Measurements from ENCODE around the gene DTNB. TPM values are rescaled to one million over a fixed set of nuclear protein-coding genes. Genes with fewer than 3 reads are reported as not detected.
"Not testable (repeated sequence)": the region's sequence is repeated elsewhere in the genome, so short reads cannot be mapped to it uniquely, and the experiment has no call there.

Gene DTNB
- total RNA-seq, 1 experiment from 2014 or later = 12.3 TPM

- in situ Hi-C loops (cut with HindIII; ENCODE audit: low pct_unique_long_range_greater_than_20kb, low sequenced_read_pairs) = no loop called here
Measured at GRCh38 chr2:25688236-25688635, 14.9 kb upstream of the DTNB start.

GRCh38 chr2:25685741-25686140 is 12.4 kb upstream of the DTNB start:
- in situ Hi-C loops (cut with HindIII; ENCODE audit: low pct_unique_long_range_greater_than_20kb, low sequenced_read_pairs) = no loop called here
- no peak for DNase-seq (ENCODE audit: low read depth)

More at GRCh38 chr2:25688236-25688635, 14.9 kb upstream of the DTNB start:
- no peak for DNase-seq (ENCODE audit: low read depth)

GRCh38 chr2:25684577-25685473 is 11.4 kb upstream of the DTNB start:
- in situ Hi-C loops (cut with HindIII; ENCODE audit: low pct_unique_long_range_greater_than_20kb, low sequenced_read_pairs) = no loop called here

GRCh38 chr2:25682082-25682481 is 8.7 kb upstream of the DTNB start:
- in situ Hi-C loops (cut with HindIII; ENCODE audit: low pct_unique_long_range_greater_than_20kb, low sequenced_read_pairs) = no loop called here

More at GRCh38 chr2:25684577-25685473, 11.4 kb upstream of the DTNB start:
- DNase-seq (ENCODE audit: low read depth) = no peak

DNA sequence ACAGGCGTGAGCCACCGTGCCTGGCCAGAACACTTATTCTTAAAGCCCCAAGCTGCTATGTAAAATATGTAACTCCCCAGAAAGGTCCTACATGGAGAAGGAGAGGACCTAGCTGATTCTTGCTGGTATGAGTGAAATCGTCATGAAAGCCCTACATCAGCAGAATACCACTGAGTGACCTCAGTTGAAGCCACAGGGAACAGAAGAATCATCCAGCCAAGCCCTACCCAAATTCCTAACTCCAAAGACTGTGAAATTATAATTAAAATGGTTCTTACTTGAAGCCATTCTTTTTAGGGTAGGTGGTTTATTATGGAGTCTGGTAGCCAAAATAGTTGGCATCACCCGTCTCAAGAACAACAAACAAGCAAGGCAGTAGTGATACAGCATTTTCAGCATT is 4.5 kb upstream of the DTNB start:
- in situ Hi-C loops (cut with HindIII; ENCODE audit: low pct_unique_long_range_greater_than_20kb, low sequenced_read_pairs) = no loop called here
- no peak for DNase-seq (ENCODE audit: low read depth)

More at GRCh38 chr2:25682082-25682481, 8.7 kb upstream of the DTNB start:
- no peak for DNase-seq (ENCODE audit: low read depth)

- in situ Hi-C loops (cut with HindIII; ENCODE audit: low pct_unique_long_range_greater_than_20kb, low sequenced_read_pairs) = no loop called here
- no peak for DNase-seq (ENCODE audit: low read depth)
Measured at GRCh38 chr2:25674077-25674362, 643 bp upstream of the DTNB start.

GRCh38 chr2:25672494-25673299 is 680 bp downstream of the DTNB start:
- DNase-seq (ENCODE audit: low read depth) = peak; percentile 59
- in situ Hi-C loops (cut with HindIII; ENCODE audit: low pct_unique_long_range_greater_than_20kb, low sequenced_read_pairs) = no loop called here

DNA sequence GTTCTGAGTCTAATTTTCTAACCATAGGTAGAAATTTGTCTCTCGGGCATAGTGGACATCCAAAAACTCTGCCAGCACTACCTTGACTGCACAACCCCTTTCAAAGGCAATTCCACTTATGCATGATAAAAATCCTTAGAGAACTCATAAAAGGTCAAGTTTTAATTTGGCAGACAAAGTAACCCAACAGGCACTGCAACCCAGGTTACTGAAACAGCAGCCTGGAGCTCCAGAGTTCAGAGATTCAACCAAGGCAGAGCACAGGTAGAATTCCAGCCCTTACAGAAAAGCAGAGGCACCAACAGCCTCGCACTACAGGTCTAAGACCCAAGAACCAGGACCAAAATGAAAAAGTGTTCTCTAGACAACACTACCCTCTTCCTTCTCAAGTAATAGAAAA is 1.8 kb downstream of the DTNB start:
- no peak for DNase-seq (ENCODE audit: low read depth)
- in situ Hi-C loops (cut with HindIII; ENCODE audit: low pct_unique_long_range_greater_than_20kb, low sequenced_read_pairs) = no loop called here

DNA sequence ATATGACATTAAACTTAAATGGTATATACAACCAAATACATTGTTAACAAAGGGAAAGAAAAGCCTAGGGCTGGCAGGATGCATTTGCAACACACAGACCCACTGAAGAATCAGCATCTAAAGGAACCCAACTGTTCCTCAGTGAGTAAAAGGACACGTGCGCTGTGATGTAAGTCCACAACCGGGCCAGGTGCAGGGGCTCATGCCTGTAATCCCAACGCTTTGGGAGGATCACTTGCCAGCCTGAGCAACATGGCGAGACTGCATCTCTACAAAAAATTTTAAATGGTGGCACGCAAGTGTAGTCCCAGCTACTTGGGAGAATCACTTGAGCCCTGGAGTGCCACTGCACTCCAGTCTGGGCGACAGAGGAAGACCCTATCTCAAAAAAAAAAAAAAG is 3.9 kb downstream of the DTNB start:
- in situ Hi-C loops (cut with HindIII; ENCODE audit: low pct_unique_long_range_greater_than_20kb, low sequenced_read_pairs) = no loop called here
- DNase-seq (ENCODE audit: low read depth) = no peak

GRCh38 chr2:25666218-25666617 is 7.2 kb downstream of the DTNB start:
- in situ Hi-C loops (cut with HindIII; ENCODE audit: low pct_unique_long_range_greater_than_20kb, low sequenced_read_pairs) = no loop called here
- DNase-seq (ENCODE audit: low read depth) = no peak

DNA sequence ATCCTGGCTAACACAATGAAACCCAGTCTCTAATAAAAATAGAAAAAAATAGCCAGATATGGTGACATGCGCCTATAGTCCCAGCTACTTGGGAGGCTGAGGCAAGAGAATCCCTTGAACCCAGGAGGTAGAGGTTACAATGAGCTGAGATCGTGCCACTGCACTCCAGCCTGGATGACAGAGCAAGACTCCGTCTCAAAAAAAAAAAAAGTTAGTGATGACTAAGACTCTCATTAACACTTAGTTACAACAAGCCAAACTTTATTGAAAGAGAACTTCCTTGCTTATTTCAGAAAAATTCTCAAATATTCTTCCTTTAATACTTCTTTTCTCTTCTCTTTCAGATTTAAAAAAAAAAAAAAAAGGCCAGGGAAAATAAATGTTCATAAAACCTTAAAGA is 7.9 kb downstream of the DTNB start:
- in situ Hi-C loops (cut with HindIII; ENCODE audit: low pct_unique_long_range_greater_than_20kb, low sequenced_read_pairs) = not testable (repeated sequence)
- DNase-seq (ENCODE audit: low read depth) = peak; percentile 53

GRCh38 chr2:25664965-25665307 is 8.4 kb downstream of the DTNB start:
- in situ Hi-C loops (cut with HindIII; ENCODE audit: low pct_unique_long_range_greater_than_20kb, low sequenced_read_pairs) = no loop called here
- DNase-seq (ENCODE audit: low read depth) = no peak

- peak; percentile 85 for DNase-seq (ENCODE audit: low read depth)
- in situ Hi-C loops (cut with HindIII; ENCODE audit: low pct_unique_long_range_greater_than_20kb, low sequenced_read_pairs) = no loop called here
Measured at GRCh38 chr2:25664183-25664964, 9.0 kb downstream of the DTNB start.

- DNase-seq (ENCODE audit: low read depth) = no peak
- in situ Hi-C loops (cut with HindIII; ENCODE audit: low pct_unique_long_range_greater_than_20kb, low sequenced_read_pairs) = no loop called here
Measured at GRCh38 chr2:25655316-25655715, 18.1 kb downstream of the DTNB start.

DNA sequence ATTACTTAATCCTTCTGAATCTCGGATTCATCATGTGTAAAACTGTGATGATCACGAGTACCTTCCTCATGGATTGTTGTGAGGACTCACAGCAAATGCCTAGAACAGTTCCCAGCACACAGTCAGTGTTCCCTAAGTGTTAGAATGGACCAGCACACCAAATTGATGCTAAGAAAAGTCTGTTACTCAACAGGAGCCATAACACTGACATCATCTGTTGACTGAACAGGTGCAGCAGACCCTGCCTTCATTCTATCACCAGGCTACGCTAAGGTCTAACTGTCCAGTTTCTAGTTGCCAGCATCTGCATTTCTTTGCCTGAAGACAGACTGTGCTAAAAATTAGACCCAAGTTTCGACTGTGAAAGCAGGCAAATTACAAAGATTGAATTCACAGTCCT is 18.6 kb downstream of the DTNB start:
- DNase-seq (ENCODE audit: low read depth) = no peak
- in situ Hi-C loops (cut with HindIII; ENCODE audit: low pct_unique_long_range_greater_than_20kb, low sequenced_read_pairs) = no loop called here

- in situ Hi-C loops (cut with HindIII; ENCODE audit: low pct_unique_long_range_greater_than_20kb, low sequenced_read_pairs) = no loop called here
- no peak for DNase-seq (ENCODE audit: low read depth)
Measured at GRCh38 chr2:25651782-25652455, 21.5 kb downstream of the DTNB start.

DNA sequence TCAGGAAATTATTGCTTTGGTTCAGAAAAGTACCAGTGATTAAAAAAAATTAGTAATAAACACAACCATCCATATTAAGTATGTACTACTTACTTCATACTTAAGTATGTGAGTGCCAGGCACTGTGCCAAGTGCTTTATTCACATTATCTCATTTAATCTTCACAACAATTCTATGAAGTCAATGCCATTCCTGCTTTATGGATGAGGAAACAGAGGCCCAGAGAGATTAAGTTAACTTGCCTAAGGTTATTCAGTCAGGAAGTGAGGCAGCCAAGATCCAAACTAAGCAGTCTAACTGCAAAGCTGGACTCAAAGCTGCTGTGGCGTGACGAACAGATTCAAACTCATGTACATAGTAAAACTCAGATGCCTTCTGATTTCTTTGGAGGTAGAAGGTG is 22.3 kb downstream of the DTNB start:
- in situ Hi-C loops (cut with HindIII; ENCODE audit: low pct_unique_long_range_greater_than_20kb, low sequenced_read_pairs) = no loop called here
- DNase-seq (ENCODE audit: low read depth) = no peak

DNA sequence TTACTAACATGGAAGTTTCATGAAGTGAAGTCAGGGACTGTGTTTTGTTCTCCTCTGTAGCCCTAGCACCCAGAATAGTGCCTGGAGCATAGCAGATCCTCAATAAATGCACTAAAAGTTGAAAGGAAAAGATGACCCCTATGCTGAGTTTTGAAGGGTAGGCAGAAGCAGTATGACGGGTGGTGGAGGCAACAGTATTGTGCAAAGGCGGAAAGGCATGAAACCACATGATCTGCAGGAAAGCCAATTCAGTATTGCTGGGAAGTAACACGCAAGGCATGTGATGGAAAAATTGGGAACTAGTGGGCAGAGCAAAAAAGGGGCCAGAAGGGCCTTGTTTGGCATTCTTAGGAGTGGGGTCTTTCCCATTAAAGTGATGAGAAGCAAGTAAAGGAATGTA is 23.1 kb downstream of the DTNB start:
- in situ Hi-C loops (cut with HindIII; ENCODE audit: low pct_unique_long_range_greater_than_20kb, low sequenced_read_pairs) = no loop called here
- DNase-seq (ENCODE audit: low read depth) = no peak
